ENCODE data around the gene KSR1. TPM values are rescaled to one million over a fixed set of nuclear protein-coding genes. Genes with fewer than 3 reads are reported as not detected.

The KSR1 gene
- polyA plus RNA-seq, 1 of the 3 experiments (the other 2 are of a cell fraction): 7.5 TPM

DNA sequence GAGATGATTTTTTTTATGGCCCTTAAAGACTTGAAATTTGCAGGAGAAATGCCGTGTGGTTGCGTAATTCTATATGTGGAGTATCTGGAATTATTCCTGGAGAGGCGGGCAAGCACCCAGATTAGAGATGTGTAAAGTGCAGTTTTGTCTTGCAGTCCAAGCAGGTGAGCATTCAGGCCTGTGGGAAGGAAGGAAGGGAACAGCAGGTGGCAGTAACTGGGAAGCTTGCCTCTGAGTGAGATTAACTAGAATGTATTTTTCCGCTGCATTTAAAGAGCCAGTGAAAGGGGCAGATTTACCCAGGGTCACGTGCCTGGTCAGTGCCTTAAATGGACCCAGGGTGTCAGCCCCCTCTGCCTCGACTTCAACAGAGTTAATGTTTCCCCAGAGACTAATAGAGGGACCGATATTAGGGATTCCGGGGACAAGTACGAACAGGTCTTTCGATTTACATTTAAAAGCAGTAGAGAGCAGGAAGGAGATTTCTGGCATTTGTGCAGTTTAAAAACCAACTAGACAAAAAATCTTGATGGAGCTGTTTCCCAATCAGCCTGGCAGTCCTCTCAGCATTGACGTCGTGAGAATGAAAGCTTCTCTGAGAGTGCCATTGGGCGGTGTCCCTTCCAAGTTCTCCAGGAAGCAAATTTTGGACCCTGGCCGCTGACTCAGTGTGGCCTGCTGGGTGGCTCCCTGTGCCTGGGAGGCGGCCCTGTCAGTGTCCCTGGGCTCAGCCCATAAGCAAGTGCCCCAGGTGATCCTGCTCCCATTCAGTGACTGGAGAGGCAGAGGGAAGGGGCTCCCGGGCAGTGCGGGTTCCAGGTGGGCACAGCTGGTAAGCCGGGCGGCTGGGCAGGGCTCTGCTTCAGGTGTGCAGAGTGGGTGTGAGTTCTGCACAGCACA lies 38.2 kb downstream of the KSR1 start:
- no peaks in the 10 kb centered on the region for H3K79me2 ChIP-seq (ENCODE audit: insufficient read depth)
- H2AFZ ChIP-seq (ENCODE audit: low read depth): no peak overlapping the region
- no peak overlapping the region for H3K4me3 ChIP-seq (ENCODE audit: low read depth in 2 of 2, low read length in 1 of 2)
- H4K20me1 ChIP-seq (ENCODE audit: insufficient read depth): no peaks in the 10 kb centered on the region
- no peak overlapping the region for H3K27ac ChIP-seq (ENCODE audit: low read depth in 2 of 2, low read length in 1 of 2)
- H3K9me2 ChIP-seq: no peaks in the 10 kb centered on the region
- POLR2A ChIA-PET: no interaction called here
- CTCF ChIA-PET: interaction anchor here (0.6 to 3.4 kb wide), 11 partner anchors 8 to 140 kb away, joined by 3 to 28 read pairs (median 3); no protein-coding TSS in a partner anchor
- peaks cover 0 to 6% of the 10 kb centered on the region in 2 experiments; a peak in 2 of 4 replicates for H3K4me1 ChIP-seq (ENCODE audit: control insufficient read depth in 1 of 2, insufficient read depth in 2 of 2, low read depth in 1 of 2, low read length in 1 of 2)
- no peak for DNase-seq
- H3K9ac ChIP-seq: no peak overlapping the region
- no peak overlapping the region for H3K4me2 ChIP-seq
- H3K36me3 ChIP-seq (replicated peaks in 1 of 2; ENCODE audit: control insufficient read depth in 1 of 2, insufficient read depth in 2 of 2, low read length in 1 of 2): no peaks in the 10 kb centered on the region
- WGBS (ENCODE audit: low lambda C conversion rate): 77% methylated on average over 13 of the region's 19 CpGs
- no peaks in the 10 kb centered on the region for H3F3A ChIP-seq (replicated peaks; ENCODE audit: insufficient read depth)
- H3K27me3 ChIP-seq (ENCODE audit: insufficient read depth): no peaks in the 10 kb centered on the region
- TF ChIP-seq SMC3 (IDR thresholded peaks at IDR 0.05; ENCODE audit: low read depth, low read length): peak; percentile 43
- no peak for TF ChIP-seq TCF12 (IDR thresholded peaks at IDR 0.05)
- TF ChIP-seq, protein P1, sequence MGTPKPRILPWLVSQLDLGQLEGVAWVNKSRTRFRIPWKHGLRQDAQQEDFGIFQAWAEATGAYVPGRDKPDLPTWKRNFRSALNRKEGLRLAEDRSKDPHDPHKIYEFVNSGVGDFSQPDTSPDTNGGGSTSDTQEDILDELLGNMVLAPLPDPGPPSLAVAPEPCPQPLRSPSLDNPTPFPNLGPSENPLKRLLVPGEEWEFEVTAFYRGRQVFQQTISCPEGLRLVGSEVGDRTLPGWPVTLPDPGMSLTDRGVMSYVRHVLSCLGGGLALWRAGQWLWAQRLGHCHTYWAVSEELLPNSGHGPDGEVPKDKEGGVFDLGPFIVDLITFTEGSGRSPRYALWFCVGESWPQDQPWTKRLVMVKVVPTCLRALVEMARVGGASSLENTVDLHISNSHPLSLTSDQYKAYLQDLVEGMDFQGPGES (IDR thresholded peaks at IDR 0.05; ENCODE audit: low read depth, low read length): no peak
- no peak for TF ChIP-seq SIN3A (IDR thresholded peaks at IDR 0.05; ENCODE audit: borderline replicate concordance, low read depth, low read length)
- TF ChIP-seq, protein P2, sequence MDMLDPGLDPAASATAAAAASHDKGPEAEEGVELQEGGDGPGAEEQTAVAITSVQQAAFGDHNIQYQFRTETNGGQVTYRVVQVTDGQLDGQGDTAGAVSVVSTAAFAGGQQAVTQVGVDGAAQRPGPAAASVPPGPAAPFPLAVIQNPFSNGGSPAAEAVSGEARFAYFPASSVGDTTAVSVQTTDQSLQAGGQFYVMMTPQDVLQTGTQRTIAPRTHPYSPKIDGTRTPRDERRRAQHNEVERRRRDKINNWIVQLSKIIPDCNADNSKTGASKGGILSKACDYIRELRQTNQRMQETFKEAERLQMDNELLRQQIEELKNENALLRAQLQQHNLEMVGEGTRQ (IDR thresholded peaks at IDR 0.05; ENCODE audit: borderline replicate concordance, low read depth, low read length): no peak
- TF ChIP-seq RAD21 (IDR thresholded peaks at IDR 0.05; ENCODE audit: low read length): peak; percentile 46
- TF ChIP-seq, protein P3, sequence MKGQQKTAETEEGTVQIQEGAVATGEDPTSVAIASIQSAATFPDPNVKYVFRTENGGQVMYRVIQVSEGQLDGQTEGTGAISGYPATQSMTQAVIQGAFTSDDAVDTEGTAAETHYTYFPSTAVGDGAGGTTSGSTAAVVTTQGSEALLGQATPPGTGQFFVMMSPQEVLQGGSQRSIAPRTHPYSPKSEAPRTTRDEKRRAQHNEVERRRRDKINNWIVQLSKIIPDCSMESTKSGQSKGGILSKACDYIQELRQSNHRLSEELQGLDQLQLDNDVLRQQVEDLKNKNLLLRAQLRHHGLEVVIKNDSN (IDR thresholded peaks at IDR 0.05; ENCODE audit: borderline replicate concordance, low read depth): no peak
- no peak for TF ChIP-seq MXI1 (IDR thresholded peaks at IDR 0.05; ENCODE audit: low read depth, low read length)
- TF ChIP-seq FOSL2 (IDR thresholded peaks at IDR 0.05; ENCODE audit: borderline replicate concordance, low read depth): no peak
- no peak for TF ChIP-seq POLR2AphosphoS5 (IDR thresholded peaks at IDR 0.05; ENCODE audit: low read depth, low read length)
- no peak for TF ChIP-seq ELF1 (IDR thresholded peaks at IDR 0.05)
- TF ChIP-seq MEF2A (IDR thresholded peaks at IDR 0.05; ENCODE audit: borderline replicate concordance, low read depth): no peak
- TF ChIP-seq, protein P4, sequence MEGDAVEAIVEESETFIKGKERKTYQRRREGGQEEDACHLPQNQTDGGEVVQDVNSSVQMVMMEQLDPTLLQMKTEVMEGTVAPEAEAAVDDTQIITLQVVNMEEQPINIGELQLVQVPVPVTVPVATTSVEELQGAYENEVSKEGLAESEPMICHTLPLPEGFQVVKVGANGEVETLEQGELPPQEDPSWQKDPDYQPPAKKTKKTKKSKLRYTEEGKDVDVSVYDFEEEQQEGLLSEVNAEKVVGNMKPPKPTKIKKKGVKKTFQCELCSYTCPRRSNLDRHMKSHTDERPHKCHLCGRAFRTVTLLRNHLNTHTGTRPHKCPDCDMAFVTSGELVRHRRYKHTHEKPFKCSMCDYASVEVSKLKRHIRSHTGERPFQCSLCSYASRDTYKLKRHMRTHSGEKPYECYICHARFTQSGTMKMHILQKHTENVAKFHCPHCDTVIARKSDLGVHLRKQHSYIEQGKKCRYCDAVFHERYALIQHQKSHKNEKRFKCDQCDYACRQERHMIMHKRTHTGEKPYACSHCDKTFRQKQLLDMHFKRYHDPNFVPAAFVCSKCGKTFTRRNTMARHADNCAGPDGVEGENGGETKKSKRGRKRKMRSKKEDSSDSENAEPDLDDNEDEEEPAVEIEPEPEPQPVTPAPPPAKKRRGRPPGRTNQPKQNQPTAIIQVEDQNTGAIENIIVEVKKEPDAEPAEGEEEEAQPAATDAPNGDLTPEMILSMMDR (IDR thresholded peaks at IDR 0.05): peak; percentile 41
- TF ChIP-seq RCOR1 (IDR thresholded peaks at IDR 0.05; ENCODE audit: low read length): no peak
- no peaks in the 10 kb centered on the region for H3K9me3 ChIP-seq
